GM23338 (cell line): ENCODE data around the gene SLC25A25. TPM values are rescaled to one million over a fixed set of nuclear protein-coding genes. Genes with fewer than 3 reads are reported as not detected.

Experiments used
- ATAC-seq: fragments of 200-7000 bp; cut with Tn5 transposase; 3 replicates; pipeline ENCODE4 v1.9.1; 2020
- DNase-seq: peaks from one replicate; pipeline ENCODE4 v3.0.0-alpha.2; 2015; ENCODE audit warnings: low spot score
- H2AFZ ChIP-seq: fragments of 200-600 bp; sonication (generic); 2 replicates; pipeline ENCODE4 v1.8.0; 2016; ENCODE audit warnings: antibody characterized with exemption, mild to moderate bottlenecking, moderate library complexity
- H3F3A ChIP-seq: fragments of 200-600 bp; sonication (generic); replicated peaks from 2 replicates; pipeline ENCODE4 v1.8.0; 2017; ENCODE audit warnings: antibody characterized with exemption, mixed run types, low read depth
- H3K27ac ChIP-seq: fragments of 200-600 bp; sonication (generic); 2 replicates; pipeline ENCODE4 v1.6.1; 2016; ENCODE audit warnings: low read depth
- H3K27me3 ChIP-seq: fragments of 200-600 bp; sonication (generic); 2 replicates; pipeline ENCODE4 v1.8.0; 2016; ENCODE audit warnings: mild to moderate bottlenecking, mixed run types, moderate library complexity; ENCODE audit not compliant: insufficient read depth
- H3K36me3 ChIP-seq: fragments of 200-600 bp; sonication (generic); 2 replicates; pipeline ENCODE4 v1.8.0; 2016; ENCODE audit warnings: mild to moderate bottlenecking; ENCODE audit not compliant: insufficient read depth
- H3K4me1 ChIP-seq: fragments of 200-600 bp; sonication (generic); 2 replicates; pipeline ENCODE4 v1.8.0; 2016; ENCODE audit warnings: mild to moderate bottlenecking, moderate library complexity; ENCODE audit not compliant: insufficient read depth
- H3K4me2 ChIP-seq: fragments of 200-600 bp; sonication (generic); 2 replicates; pipeline ENCODE4 v1.7.1; 2017; ENCODE audit warnings: mixed run types
- H3K4me3 ChIP-seq: fragments of 200-600 bp; sonication (generic); 2 replicates; pipeline ENCODE4 v1.6.1; 2016; ENCODE audit warnings: mixed run types
- H3K79me2 ChIP-seq: fragments of 200-600 bp; sonication (generic); replicated peaks from 2 replicates; pipeline ENCODE4 v1.8.0; 2017; ENCODE audit warnings: mild to moderate bottlenecking; ENCODE audit not compliant: insufficient read depth
- H3K9me2 ChIP-seq: fragments of 200-600 bp; sonication (generic); 2 replicates; pipeline ENCODE4 v1.8.0; 2017; ENCODE audit not compliant: insufficient read depth
- H4K20me1 ChIP-seq: fragments of 200-600 bp; sonication (generic); replicated peaks from 2 replicates; pipeline ENCODE4 v1.8.0; 2017; ENCODE audit warnings: mild to moderate bottlenecking; ENCODE audit not compliant: insufficient read depth
- H3K27ac Mint-ChIP-seq: 2 replicates; pipeline ENCODE4 v1.8.0; 2020; ENCODE audit warnings: inconsistent platforms, mild to moderate bottlenecking, moderate library complexity, mixed read lengths
- H3K27me3 Mint-ChIP-seq: 3 replicates; pipeline ENCODE4 v1.8.0; 2022; ENCODE audit warnings: low read depth, mild to moderate bottlenecking, moderate library complexity, mixed read lengths, inconsistent platforms; ENCODE audit not compliant: insufficient read depth, poor library complexity
- H3K36me3 Mint-ChIP-seq: 3 replicates; pipeline ENCODE4 v1.8.0; 2021; ENCODE audit warnings: low read depth, mild to moderate bottlenecking, inconsistent platforms, moderate library complexity, mixed read lengths
- H3K4me1 Mint-ChIP-seq: 3 replicates; pipeline ENCODE4 v1.8.0; 2020; ENCODE audit warnings: mild to moderate bottlenecking, inconsistent platforms, mixed read lengths
- H3K4me3 Mint-ChIP-seq: 3 replicates; pipeline ENCODE4 v1.8.0; 2021; ENCODE audit warnings: moderate library complexity, mild to moderate bottlenecking, inconsistent platforms, mixed read lengths
- H3K9me3 Mint-ChIP-seq: 3 replicates; pipeline ENCODE4 v1.8.0; 2020; ENCODE audit warnings: moderate library complexity, mild to moderate bottlenecking, inconsistent platforms, mixed read lengths
- CREB1 ChIP-seq: fragments of 250-450 bp; sonication (Bioruptor Pico); IDR thresholded peaks from 2 replicates; pipeline ENCODE4 v1.5.0; 2020; ENCODE audit warnings: low read depth, mild to moderate bottlenecking, moderate library complexity
- EZH2phosphoT487 ChIP-seq: fragments of 200-600 bp; sonication (generic); IDR thresholded peaks from one replicate; pipeline ENCODE4 v1.8.1; 2018; ENCODE audit warnings: antibody characterized with exemption; ENCODE audit not compliant: unreplicated experiment
- REST ChIP-seq: IDR thresholded peaks from one replicate; pipeline ENCODE4 v1.6.1; 2018; ENCODE audit warnings: antibody characterized with exemption; ENCODE audit not compliant: unreplicated experiment
- ZNF114 ChIP-seq: fragments of 250-450 bp; sonication (Bioruptor Pico); IDR thresholded peaks from 2 replicates; pipeline ENCODE4 v1.5.0; 2020; ENCODE audit warnings: mild to moderate bottlenecking, moderate library complexity
- polyA plus RNA-seq: library from polyadenylated mRNA; unstranded; fragments of >200 nt; fragmentation: Nextera tagmentation; extraction: Ambion mirVana; gene quantifications from 2 replicates; pipeline ENCODE4 v1.2.1, GENCODE V29; 2016
- total RNA-seq: library from RNA; depleted of rRNA; stranded (reverse); fragments of >200 nt; shearing (Covaris generic); gene quantifications from 2 replicates; pipeline ENCODE4 v1.2.3, GENCODE V29; 2014
- TF ChIP-seq, protein P1 (sequence below), 2 experiments: fragments of 200-600 bp in 1 of 2; sonication (generic) in 1 of 2; conservative IDR thresholded peaks; 2 replicates each; pipeline versions ENCODE4 v1.5.1 to v1.6.1; 2016 to 2017; ENCODE audit warnings: antibody characterized with exemption in 2 of 2, low read depth in 2 of 2, mild to moderate bottlenecking in 2 of 2, moderate library complexity in 1 of 2

The SLC25A25 gene
- total and polyA plus RNA-seq, 2 experiments from 2014 or later: 7.1 to 27.0 TPM

DNA sequence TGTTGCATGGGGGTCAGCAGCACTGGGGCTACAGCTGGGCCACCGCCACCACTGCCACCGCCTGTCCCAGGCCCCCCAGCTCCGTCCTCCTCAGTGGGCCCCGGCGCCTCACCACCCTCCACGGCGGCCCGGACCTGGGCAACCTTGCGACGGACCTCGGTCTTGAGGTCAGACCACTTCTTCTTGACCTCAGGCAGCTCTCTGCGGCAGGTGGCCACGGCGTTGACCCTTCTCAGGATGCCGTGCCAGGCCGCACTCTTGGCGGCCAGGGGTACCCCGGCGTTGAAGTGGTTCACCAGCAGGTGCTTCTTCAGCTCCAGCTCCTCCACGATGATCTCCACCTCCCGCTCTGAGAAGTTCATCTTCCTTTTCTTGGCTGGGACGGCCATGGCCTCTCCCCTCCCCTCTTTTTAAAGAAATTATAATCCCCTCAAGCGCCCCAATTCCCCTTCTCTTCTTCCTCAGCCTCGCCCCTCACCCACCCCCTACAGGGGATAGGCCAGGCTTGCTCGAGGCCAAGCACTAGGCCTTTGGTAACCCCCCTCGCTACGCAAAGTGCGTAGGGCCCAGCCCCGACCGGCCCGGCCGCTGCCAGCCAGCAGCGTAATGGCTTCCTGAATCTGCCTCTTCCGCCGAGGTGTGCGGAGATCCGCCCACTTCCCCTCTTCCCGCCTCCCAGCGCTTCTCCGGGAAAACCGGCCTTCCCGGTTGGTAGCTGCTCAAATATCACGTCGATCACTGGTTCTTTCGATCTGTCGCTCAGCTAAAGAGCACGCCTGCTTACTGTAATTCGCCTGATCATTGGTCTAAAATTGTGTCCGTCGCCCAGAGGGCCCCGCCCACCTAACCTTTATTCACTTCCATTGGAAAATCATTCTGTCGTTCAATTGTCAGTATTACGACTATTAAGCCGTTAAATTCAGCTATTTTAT lies 1.1 kb upstream of the SLC25A25 start, which contains the start of gene NAIF1:
Gene NAIF1, minus strand, starts transcription at position 608 of the 932 bp plus-strand sequence. Its CDS starts 219 bp downstream, at position 389.
- Histone ChIP-seq H2AFZ (no peak within 1 kb of the TSS), H3K4me3 (peak within 1 kb of the TSS; percentile 87), H3K4me2 (peak within 1 kb of the TSS; percentile 92), H3K36me3 (no peaks in the 10 kb centered on the region), H3K27ac (peak within 1 kb of the TSS; percentile 96), H4K20me1 (0 out of 2 replicates have a peak, but pooled peaks cover 5% of the 10 kb centered on the region), H3K79me2 (peaks cover 42% of the 10 kb centered on the region), H3K27me3 (no peaks in the 10 kb centered on the region), H3F3A (peaks cover 6% of the 10 kb centered on the region; the same call in 1 of the 2 replicates), H3K4me1 (peaks cover 11% of the 10 kb centered on the region), H3K9me2 (peaks cover 5% of the 10 kb centered on the region; the same call in 1 of the 2 replicates)
- no peaks in the 10 kb centered on the region for H3K9me3 Mint-ChIP-seq
- H3K27me3 Mint-ChIP-seq: peaks cover 7% of the 10 kb centered on the region
- DNase-seq: peak; percentile 99
- H3K4me1 Mint-ChIP-seq: peaks cover 28% of the 10 kb centered on the region
- H3K36me3 Mint-ChIP-seq: no peaks in the 10 kb centered on the region
- no peak for TF ChIP-seq REST
- no peak for TF ChIP-seq ZNF114
- TF ChIP-seq CREB1 (CRISPR knock-in tag): peak; percentile 70
- peak; percentile 84 for ATAC-seq
- H3K4me3 Mint-ChIP-seq: peak within 1 kb of the TSS; percentile 30; the same call in 2 of the 3 replicates
- no peak within 1 kb of the TSS for H3K27ac Mint-ChIP-seq

GRCh38 chr9:128068386-128069205 lies 564 bp downstream of the SLC25A25 start:
- Histone ChIP-seq H3K27ac (no peak overlapping the region), H3K9me2 (peaks cover 5% of the 10 kb centered on the region; the same call in 1 of the 2 replicates), H2AFZ (no peak overlapping the region), H4K20me1 (0 out of 2 replicates have a peak, but pooled peaks cover 5% of the 10 kb centered on the region), H3K27me3 (no peaks in the 10 kb centered on the region), H3K4me2 (peak overlapping the region; percentile 92), H3F3A (peaks cover 7% of the 10 kb centered on the region; the same call in 1 of the 2 replicates), H3K79me2 (peaks cover 58% of the 10 kb centered on the region), H3K4me3 (peak overlapping the region; percentile 87), H3K4me1 (peaks cover 25% of the 10 kb centered on the region), H3K36me3 (no peaks in the 10 kb centered on the region)
- Mint-ChIP-seq H3K27me3 (peaks cover 7% of the 10 kb centered on the region), H3K27ac (no peak overlapping the region), H3K36me3 (no peaks in the 10 kb centered on the region), H3K4me3 (peak overlapping the region; percentile 84), H3K9me3 (no peaks in the 10 kb centered on the region), H3K4me1 (peaks cover 43% of the 10 kb centered on the region)
- ATAC-seq (peak; percentile 16), DNase-seq (peak; percentile 43)
- TF ChIP-seq EZH2phosphoT487 (no peak), REST (no peak)
- TF ChIP-seq, protein P1, sequence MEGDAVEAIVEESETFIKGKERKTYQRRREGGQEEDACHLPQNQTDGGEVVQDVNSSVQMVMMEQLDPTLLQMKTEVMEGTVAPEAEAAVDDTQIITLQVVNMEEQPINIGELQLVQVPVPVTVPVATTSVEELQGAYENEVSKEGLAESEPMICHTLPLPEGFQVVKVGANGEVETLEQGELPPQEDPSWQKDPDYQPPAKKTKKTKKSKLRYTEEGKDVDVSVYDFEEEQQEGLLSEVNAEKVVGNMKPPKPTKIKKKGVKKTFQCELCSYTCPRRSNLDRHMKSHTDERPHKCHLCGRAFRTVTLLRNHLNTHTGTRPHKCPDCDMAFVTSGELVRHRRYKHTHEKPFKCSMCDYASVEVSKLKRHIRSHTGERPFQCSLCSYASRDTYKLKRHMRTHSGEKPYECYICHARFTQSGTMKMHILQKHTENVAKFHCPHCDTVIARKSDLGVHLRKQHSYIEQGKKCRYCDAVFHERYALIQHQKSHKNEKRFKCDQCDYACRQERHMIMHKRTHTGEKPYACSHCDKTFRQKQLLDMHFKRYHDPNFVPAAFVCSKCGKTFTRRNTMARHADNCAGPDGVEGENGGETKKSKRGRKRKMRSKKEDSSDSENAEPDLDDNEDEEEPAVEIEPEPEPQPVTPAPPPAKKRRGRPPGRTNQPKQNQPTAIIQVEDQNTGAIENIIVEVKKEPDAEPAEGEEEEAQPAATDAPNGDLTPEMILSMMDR (conservative IDR thresholded peaks at IDR 0.05; ENCODE audit: low read depth in 2 of 2): no peak
